WTC11 (cell line): ENCODE results near the gene RAB8B.

Experiments
- CREM ChIP-seq: sonication (generic); formaldehyde crosslinking; IDR thresholded peaks from 2 replicates; pipeline ENCODE4 v1.8.1; 2022; ENCODE audit warnings: mild to moderate bottlenecking, missing genetic modification reagents, moderate library complexity
- ETV6 ChIP-seq: sonication (generic); formaldehyde crosslinking; IDR thresholded peaks from 2 replicates; pipeline ENCODE4 v1.8.1; 2022; ENCODE audit warnings: mild to moderate bottlenecking, missing genetic modification reagents
- TCF7 ChIP-seq: sonication (generic); formaldehyde crosslinking; IDR thresholded peaks from 2 replicates; pipeline ENCODE4 v1.8.0; 2022; ENCODE audit warnings: mild to moderate bottlenecking, low read depth, missing genetic modification reagents, moderate library complexity
- ZNF423 ChIP-seq: fragments of 250-450 bp; sonication (Bioruptor Pico); IDR thresholded peaks from 2 replicates; pipeline ENCODE4 v2.1.2; 2022; ENCODE audit warnings: mild to moderate bottlenecking, moderate library complexity
- TF ChIP-seq, protein P1 (sequence below): fragments of 200-600 bp; IDR thresholded peaks from 2 replicates; pipeline ENCODE4 v1.8.0; 2022; ENCODE audit warnings: antibody characterized with exemption
- TF ChIP-seq, protein P2 (sequence below): sonication (generic); formaldehyde crosslinking; IDR thresholded peaks from 2 replicates; pipeline ENCODE4 v1.8.1; 2023; ENCODE audit warnings: mild to moderate bottlenecking, missing genetic modification reagents, moderate library complexity
- TF ChIP-seq, protein P3 (sequence below): sonication (generic); formaldehyde crosslinking; IDR thresholded peaks from 2 replicates; pipeline ENCODE4 v1.8.1; 2022; ENCODE audit warnings: low read depth, missing genetic modification reagents, borderline replicate concordance

DNA sequence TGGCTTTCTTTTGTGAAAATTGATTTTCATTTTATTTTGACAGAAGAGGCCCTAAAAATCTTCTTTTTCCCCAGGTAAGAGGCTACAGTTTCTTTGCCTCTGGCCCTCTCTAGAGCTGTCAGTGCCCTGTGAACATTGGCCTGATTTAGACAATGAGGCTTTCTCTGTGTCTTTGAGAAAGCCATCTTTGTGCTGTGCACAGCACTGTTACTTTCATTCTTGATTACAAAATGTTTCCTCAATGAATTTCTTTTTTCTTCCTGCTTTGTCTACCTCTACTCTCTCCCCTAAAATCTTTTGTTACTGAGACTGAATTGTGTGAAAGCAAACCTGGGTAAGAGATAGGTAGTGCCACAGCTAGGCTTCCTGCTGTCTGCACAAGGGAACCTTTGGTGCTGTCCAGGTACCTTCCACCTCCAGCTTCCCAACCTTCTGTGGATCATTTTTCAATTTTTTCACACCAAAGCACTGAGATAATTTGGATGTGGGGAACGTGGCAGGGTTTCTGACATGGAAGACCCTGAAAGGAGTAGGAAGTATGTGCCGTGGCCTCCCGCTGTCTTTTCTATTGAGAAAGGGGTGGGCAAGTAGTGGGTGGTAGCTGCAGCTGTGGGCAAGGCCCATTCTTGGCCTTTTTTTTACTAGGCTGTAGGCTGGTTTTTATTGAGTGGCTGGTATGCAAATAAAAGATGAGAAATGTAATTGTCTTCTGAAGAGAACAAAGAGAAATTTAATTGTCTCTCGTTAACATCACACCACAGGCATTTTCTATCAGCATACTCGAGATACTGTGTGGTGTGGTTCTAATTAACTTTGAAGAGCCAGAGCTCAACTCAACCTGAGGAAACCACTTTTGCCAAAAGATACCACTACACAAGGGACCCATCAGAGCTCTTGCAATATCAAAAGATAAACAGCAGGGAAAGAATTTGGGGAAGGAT lies 21.0 kb downstream of the RAB8B start:
- TF ChIP-seq, protein P1, sequence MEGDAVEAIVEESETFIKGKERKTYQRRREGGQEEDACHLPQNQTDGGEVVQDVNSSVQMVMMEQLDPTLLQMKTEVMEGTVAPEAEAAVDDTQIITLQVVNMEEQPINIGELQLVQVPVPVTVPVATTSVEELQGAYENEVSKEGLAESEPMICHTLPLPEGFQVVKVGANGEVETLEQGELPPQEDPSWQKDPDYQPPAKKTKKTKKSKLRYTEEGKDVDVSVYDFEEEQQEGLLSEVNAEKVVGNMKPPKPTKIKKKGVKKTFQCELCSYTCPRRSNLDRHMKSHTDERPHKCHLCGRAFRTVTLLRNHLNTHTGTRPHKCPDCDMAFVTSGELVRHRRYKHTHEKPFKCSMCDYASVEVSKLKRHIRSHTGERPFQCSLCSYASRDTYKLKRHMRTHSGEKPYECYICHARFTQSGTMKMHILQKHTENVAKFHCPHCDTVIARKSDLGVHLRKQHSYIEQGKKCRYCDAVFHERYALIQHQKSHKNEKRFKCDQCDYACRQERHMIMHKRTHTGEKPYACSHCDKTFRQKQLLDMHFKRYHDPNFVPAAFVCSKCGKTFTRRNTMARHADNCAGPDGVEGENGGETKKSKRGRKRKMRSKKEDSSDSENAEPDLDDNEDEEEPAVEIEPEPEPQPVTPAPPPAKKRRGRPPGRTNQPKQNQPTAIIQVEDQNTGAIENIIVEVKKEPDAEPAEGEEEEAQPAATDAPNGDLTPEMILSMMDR = no peak
- TF ChIP-seq ETV6 (CRISPR knock-in tag) (no peak), TCF7 (CRISPR knock-in tag) (no peak), CREM (no peak), ZNF423 (0 out of 2 replicates have a peak, but pooled peaks have one; percentile 21)
- TF ChIP-seq, protein P2, sequence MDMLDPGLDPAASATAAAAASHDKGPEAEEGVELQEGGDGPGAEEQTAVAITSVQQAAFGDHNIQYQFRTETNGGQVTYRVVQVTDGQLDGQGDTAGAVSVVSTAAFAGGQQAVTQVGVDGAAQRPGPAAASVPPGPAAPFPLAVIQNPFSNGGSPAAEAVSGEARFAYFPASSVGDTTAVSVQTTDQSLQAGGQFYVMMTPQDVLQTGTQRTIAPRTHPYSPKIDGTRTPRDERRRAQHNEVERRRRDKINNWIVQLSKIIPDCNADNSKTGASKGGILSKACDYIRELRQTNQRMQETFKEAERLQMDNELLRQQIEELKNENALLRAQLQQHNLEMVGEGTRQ = no peak
- TF ChIP-seq, protein P3, sequence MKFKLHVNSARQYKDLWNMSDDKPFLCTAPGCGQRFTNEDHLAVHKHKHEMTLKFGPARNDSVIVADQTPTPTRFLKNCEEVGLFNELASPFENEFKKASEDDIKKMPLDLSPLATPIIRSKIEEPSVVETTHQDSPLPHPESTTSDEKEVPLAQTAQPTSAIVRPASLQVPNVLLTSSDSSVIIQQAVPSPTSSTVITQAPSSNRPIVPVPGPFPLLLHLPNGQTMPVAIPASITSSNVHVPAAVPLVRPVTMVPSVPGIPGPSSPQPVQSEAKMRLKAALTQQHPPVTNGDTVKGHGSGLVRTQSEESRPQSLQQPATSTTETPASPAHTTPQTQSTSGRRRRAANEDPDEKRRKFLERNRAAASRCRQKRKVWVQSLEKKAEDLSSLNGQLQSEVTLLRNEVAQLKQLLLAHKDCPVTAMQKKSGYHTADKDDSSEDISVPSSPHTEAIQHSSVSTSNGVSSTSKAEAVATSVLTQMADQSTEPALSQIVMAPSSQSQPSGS = no peak
